ENCODE results near the gene ABCC1. TPM values are rescaled to one million over a fixed set of nuclear protein-coding genes. Genes with fewer than 3 reads are reported as not detected.

ABCC1 gene
- total and polyA plus RNA-seq, 2 donors (not counting 1 experiment from before 2014, with no cell fraction given): 54.1 to 178 TPM

DNA sequence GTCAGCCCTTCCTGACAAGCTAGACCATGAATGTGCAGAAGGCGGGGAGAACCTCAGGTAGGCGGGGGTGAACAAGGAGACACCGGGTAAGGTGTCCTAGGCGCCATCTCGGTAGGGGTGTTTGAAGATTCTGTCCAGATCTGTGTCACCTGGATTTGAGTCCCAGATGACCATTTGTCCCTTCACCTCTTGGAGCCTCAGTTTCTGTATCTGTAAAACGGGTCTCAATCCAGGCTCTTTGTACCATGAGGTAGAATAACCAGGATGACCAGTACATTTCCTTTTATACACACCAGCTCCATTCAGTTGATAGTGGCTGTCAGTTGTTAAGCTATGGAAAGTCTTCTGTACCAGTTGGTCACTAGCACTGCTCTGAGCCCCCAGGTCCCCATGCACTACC lies 187.2 kb downstream of the ABCC1 start:
- Histone ChIP-seq H3K36me3 (ENCODE audit: control insufficient read depth, insufficient read depth, low read length) (peaks cover 41% of the 10 kb centered on the region), H4K20me1 (ENCODE audit: control insufficient read depth, extremely low read depth, insufficient read depth, low read length) (no peaks in the 10 kb centered on the region), H3K79me2 (ENCODE audit: control insufficient read depth, insufficient read depth, low read length) (no peaks in the 10 kb centered on the region), H3K9ac (ENCODE audit: insufficient read depth, low read length) (no peak overlapping the region), H2AFZ (ENCODE audit: low read length) (no peak overlapping the region), H3K4me3 (replicated peaks in 1 of 4; ENCODE audit: control extremely low read depth in 1 of 4, insufficient read depth in 1 of 4, low read depth in 3 of 4, low read length in 4 of 4) (no peak overlapping the region), H3K27me3 (ENCODE audit: control insufficient read depth, insufficient read depth, low read length) (no peaks in the 10 kb centered on the region), H3K4me1 (ENCODE audit: control insufficient read depth, extremely low read depth, insufficient read depth, low read length) (no peaks in the 10 kb centered on the region), H3K4me2 (ENCODE audit: extremely low read depth, insufficient read depth, low read length) (no peak overlapping the region), H3K27ac (ENCODE audit: insufficient read depth, low read length) (no peak overlapping the region), H3K9me3 (ENCODE audit: control insufficient read depth, insufficient read depth, low read depth, low read length) (no peaks in the 10 kb centered on the region)
- TF ChIP-seq, protein P1, sequence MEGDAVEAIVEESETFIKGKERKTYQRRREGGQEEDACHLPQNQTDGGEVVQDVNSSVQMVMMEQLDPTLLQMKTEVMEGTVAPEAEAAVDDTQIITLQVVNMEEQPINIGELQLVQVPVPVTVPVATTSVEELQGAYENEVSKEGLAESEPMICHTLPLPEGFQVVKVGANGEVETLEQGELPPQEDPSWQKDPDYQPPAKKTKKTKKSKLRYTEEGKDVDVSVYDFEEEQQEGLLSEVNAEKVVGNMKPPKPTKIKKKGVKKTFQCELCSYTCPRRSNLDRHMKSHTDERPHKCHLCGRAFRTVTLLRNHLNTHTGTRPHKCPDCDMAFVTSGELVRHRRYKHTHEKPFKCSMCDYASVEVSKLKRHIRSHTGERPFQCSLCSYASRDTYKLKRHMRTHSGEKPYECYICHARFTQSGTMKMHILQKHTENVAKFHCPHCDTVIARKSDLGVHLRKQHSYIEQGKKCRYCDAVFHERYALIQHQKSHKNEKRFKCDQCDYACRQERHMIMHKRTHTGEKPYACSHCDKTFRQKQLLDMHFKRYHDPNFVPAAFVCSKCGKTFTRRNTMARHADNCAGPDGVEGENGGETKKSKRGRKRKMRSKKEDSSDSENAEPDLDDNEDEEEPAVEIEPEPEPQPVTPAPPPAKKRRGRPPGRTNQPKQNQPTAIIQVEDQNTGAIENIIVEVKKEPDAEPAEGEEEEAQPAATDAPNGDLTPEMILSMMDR (conservative IDR thresholded peaks at IDR 0.05 in 1 of 2, IDR thresholded peaks at IDR 0.05 in 1 of 2; ENCODE audit: low read depth in 1 of 2, low read length in 2 of 2): no peak
- TF ChIP-seq EZH2 (IDR thresholded peaks at IDR 0.05; ENCODE audit: low read length, missing control alignments): no peak
- DNase-seq (ENCODE audit: low read depth in 2 of 2): no peak

DNA sequence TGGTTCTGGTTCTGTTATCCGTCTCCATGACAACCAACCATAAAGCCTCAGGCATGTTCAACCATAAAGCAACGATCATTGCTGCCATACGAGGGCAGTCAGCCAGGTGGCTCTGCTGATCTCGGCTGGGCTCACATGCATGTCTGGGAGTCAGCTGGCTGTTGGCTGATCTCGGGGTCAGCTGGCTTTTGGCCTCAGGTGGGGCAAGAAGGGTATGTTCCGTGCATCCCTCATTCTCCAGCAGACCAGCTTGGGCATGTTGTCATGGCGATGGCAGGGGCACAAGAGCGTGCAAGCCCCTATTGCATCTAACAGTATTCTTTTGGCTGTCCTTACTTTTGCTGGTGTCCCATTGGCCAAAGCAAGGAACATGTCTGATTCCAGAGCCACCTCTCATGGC lies 187.7 kb downstream of the ABCC1 start:
- H3K4me2 ChIP-seq (ENCODE audit: extremely low read depth, insufficient read depth, low read length): no peak overlapping the region
- no peak overlapping the region for H3K4me3 ChIP-seq (replicated peaks in 1 of 4; ENCODE audit: control extremely low read depth in 1 of 4, insufficient read depth in 1 of 4, low read depth in 3 of 4, low read length in 4 of 4)
- no peaks in the 10 kb centered on the region for H4K20me1 ChIP-seq (ENCODE audit: control insufficient read depth, extremely low read depth, insufficient read depth, low read length)
- no peaks in the 10 kb centered on the region for H3K9me3 ChIP-seq (ENCODE audit: control insufficient read depth, insufficient read depth, low read depth, low read length)
- no peaks in the 10 kb centered on the region for H3K27me3 ChIP-seq (ENCODE audit: control insufficient read depth, insufficient read depth, low read length)
- H3K79me2 ChIP-seq (ENCODE audit: control insufficient read depth, insufficient read depth, low read length): no peaks in the 10 kb centered on the region
- H3K4me1 ChIP-seq (ENCODE audit: control insufficient read depth, extremely low read depth, insufficient read depth, low read length): no peaks in the 10 kb centered on the region
- DNase-seq (ENCODE audit: low read depth in 2 of 2): no peak
- no peak overlapping the region for H3K9ac ChIP-seq (ENCODE audit: insufficient read depth, low read length)
- H3K27ac ChIP-seq (ENCODE audit: insufficient read depth, low read length): no peak overlapping the region
- peaks cover 38% of the 10 kb centered on the region for H3K36me3 ChIP-seq (ENCODE audit: control insufficient read depth, insufficient read depth, low read length)
- TF ChIP-seq EZH2 (IDR thresholded peaks at IDR 0.05; ENCODE audit: low read length, missing control alignments): no peak
- TF ChIP-seq, protein P1 (conservative IDR thresholded peaks at IDR 0.05 in 1 of 2, IDR thresholded peaks at IDR 0.05 in 1 of 2; ENCODE audit: low read depth in 1 of 2, low read length in 2 of 2): no peak
- H2AFZ ChIP-seq (ENCODE audit: low read length): no peak overlapping the region

DNA sequence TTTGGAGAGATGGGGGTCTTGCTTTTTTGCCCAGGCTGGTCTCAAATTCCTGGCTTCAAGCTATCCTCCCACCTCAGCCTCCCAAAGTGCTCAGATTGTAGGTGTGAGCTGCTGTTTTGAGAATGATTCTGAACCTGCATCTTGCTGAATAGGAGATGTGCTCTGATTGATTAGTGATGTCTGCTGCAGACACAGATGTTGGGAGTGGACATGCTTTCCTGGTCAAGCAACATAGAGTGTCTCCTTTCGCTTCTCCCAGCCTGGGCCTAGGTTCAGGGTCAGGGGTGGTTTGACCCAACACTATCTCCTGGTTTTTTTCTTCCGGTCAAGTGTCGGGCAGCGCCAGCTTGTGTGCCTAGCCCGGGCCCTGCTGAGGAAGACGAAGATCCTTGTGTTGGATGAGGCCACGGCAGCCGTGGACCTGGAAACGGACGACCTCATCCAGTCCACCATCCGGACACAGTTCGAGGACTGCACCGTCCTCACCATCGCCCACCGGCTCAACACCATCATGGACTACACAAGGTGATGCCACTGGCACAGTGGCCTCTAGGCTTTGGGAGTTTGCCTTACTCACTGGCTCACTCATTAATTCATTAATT lies 188.7 kb downstream of the ABCC1 start:
- Histone ChIP-seq H3K9me3 (ENCODE audit: control insufficient read depth, insufficient read depth, low read depth, low read length) (no peaks in the 10 kb centered on the region), H3K9ac (ENCODE audit: insufficient read depth, low read length) (no peak overlapping the region), H3K4me3 (replicated peaks in 1 of 4; ENCODE audit: control extremely low read depth in 1 of 4, insufficient read depth in 1 of 4, low read depth in 3 of 4, low read length in 4 of 4) (no peak overlapping the region), H3K79me2 (ENCODE audit: control insufficient read depth, insufficient read depth, low read length) (no peaks in the 10 kb centered on the region), H4K20me1 (ENCODE audit: control insufficient read depth, extremely low read depth, insufficient read depth, low read length) (no peaks in the 10 kb centered on the region), H3K36me3 (ENCODE audit: control insufficient read depth, insufficient read depth, low read length) (peaks cover 36% of the 10 kb centered on the region), H2AFZ (ENCODE audit: low read length) (no peak overlapping the region), H3K4me2 (ENCODE audit: extremely low read depth, insufficient read depth, low read length) (no peak overlapping the region), H3K27ac (ENCODE audit: insufficient read depth, low read length) (no peak overlapping the region), H3K27me3 (ENCODE audit: control insufficient read depth, insufficient read depth, low read length) (no peaks in the 10 kb centered on the region), H3K4me1 (ENCODE audit: control insufficient read depth, extremely low read depth, insufficient read depth, low read length) (no peaks in the 10 kb centered on the region)
- no peak for DNase-seq (ENCODE audit: low read depth in 2 of 2)
- TF ChIP-seq EZH2 (IDR thresholded peaks at IDR 0.05; ENCODE audit: low read length, missing control alignments): no peak
- TF ChIP-seq, protein P1 (conservative IDR thresholded peaks at IDR 0.05 in 1 of 2, IDR thresholded peaks at IDR 0.05 in 1 of 2; ENCODE audit: low read depth in 1 of 2, low read length in 2 of 2): no peak
